ENCODE results near the gene IGFALS.

IGFALS gene

GRCh38 chr16:1743376-1744337 lies 49.8 kb downstream of the IGFALS start:
- no peak for DNase-seq (ENCODE audit: low spot score)

GRCh38 chr16:1741553-1742165 lies 51.8 kb downstream of the IGFALS start:
- no peak for DNase-seq (ENCODE audit: low spot score)

GRCh38 chr16:1740781-1741490 lies 52.6 kb downstream of the IGFALS start:
- no peak for DNase-seq (ENCODE audit: low spot score)

Measured in CD4-positive, alpha-beta T cell treated with Interleukin-2 at 100 ng/mL for 4 hours (primary cell).